ENCODE results near the gene SFXN2. TPM values are rescaled to one million over a fixed set of nuclear protein-coding genes. Genes with fewer than 3 reads are reported as not detected.

The SFXN2 gene
- total and polyA plus RNA-seq, 8 donors, result 5.6 to 21.6 (median 10.0) TPM

GRCh38 chr10:102669206-102670064, 45.0 kb upstream of the SFXN2 start:
- H3K27ac ChIP-seq, result peak overlapping the region; percentile 68 to 87 (median 78)
- intact Hi-C loops (cut with DNase I), result no loop called here
- FAIRE-seq, result no peak

GRCh38 chr10:102670065-102670670, 44.3 kb upstream of the SFXN2 start:
- Histone ChIP-seq H3K9me3 (no peaks in the 10 kb centered on the region), H3K36me3 (no peaks in the 10 kb centered on the region), H3K4me3 (no peak overlapping the region), H3K27me3 (no peaks in the 10 kb centered on the region), H3K27ac (peak overlapping the region; percentile 68 to 87 (median 78)), H3K4me1 (peaks cover 0 to 19% (median 7%) of the 10 kb centered on the region in 3 donors)
- no peak for TF ChIP-seq CTCF (IDR thresholded peaks at IDR 0.05)
- DNase-seq (peak in 1 of 6 donors; percentile 7), FAIRE-seq (no peak), ATAC-seq (peak in 2 of 4 donors; percentile 2 to 18)
- 90% methylated on average over 9 of the region's 9 CpGs for WGBS, 2 donors
- intact Hi-C loops (cut with DNase I), result no loop called here

More at GRCh38 chr10:102669206-102670064, 45.0 kb upstream of the SFXN2 start:
- TF ChIP-seq CTCF (IDR thresholded peaks at IDR 0.05), result peak; percentile 14 to 36 (median 23)
- peak; percentile 78 to 94 (median 91) for DNase-seq
- WGBS, 2 donors, result 37 to 42% methylated on average over 6 to 7 of the region's 7 CpGs
- H3K36me3 ChIP-seq, result no peaks in the 10 kb centered on the region
- no peaks in the 10 kb centered on the region for H3K9me3 ChIP-seq
- H3K4me1 ChIP-seq, result peaks cover 0 to 19% (median 7%) of the 10 kb centered on the region in 3 donors
- ATAC-seq, result peak; percentile 88 to 92 (median 92)
- H3K27me3 ChIP-seq, result no peaks in the 10 kb centered on the region
- H3K4me3 ChIP-seq, result no peak overlapping the region

GRCh38 chr10:102670871-102671434, 43.5 kb upstream of the SFXN2 start:
- no peak overlapping the region for H3K4me3 ChIP-seq
- peak in 1 of 6 donors; percentile 45 for DNase-seq
- H3K27ac ChIP-seq, result peak overlapping the region in 1 of 4 donors; percentile 5
- peak in 2 of 4 donors; percentile 14 to 26 for ATAC-seq
- H3K36me3 ChIP-seq, result no peaks in the 10 kb centered on the region
- no peaks in the 10 kb centered on the region for H3K9me3 ChIP-seq
- no peak for TF ChIP-seq CTCF (IDR thresholded peaks at IDR 0.05)
- intact Hi-C loops (cut with DNase I), result no loop called here
- peaks cover 0 to 19% (median 7%) of the 10 kb centered on the region in 3 donors for H3K4me1 ChIP-seq
- no peak for FAIRE-seq
- no peaks in the 10 kb centered on the region for H3K27me3 ChIP-seq
- WGBS, 2 donors, result 30 to 39% methylated on average over 6 of the region's 6 CpGs

- peak in 1 of 6 donors; percentile 23 for DNase-seq
- H3K4me1 ChIP-seq, result peaks cover 6 to 29% (median 7%) of the 10 kb centered on the region in 3 donors
These were observed 41.1 kb upstream of the SFXN2 start for GRCh38 chr10:102673236-102673818.

More at GRCh38 chr10:102673236-102673818, 41.1 kb upstream of the SFXN2 start:
- Histone ChIP-seq H3K27me3 (no peaks in the 10 kb centered on the region), H3K4me3 (no peak overlapping the region), H3K9me3 (no peaks in the 10 kb centered on the region), H3K27ac (peak overlapping the region in 2 of 4 donors; percentile 24 to 53), H3K36me3 (no peaks in the 10 kb centered on the region)
- ATAC-seq (no peak), FAIRE-seq (no peak)
- TF ChIP-seq CTCF (IDR thresholded peaks at IDR 0.05), result no peak
- WGBS, 2 donors, result 87 to 88% methylated on average over 13 of the region's 13 CpGs
- intact Hi-C loops (cut with DNase I), result no loop called here

All from pancreas (tissue), 10 donors.